Prostate gland (tissue), 2 donors: ENCODE data around the gene FASTKD1.

Experiments
- CTCF ChIP-seq, 4 experiments: fragments of 200-600 bp in 2 of 4; fragments of 450-650 bp in 2 of 4; sonication (generic) in 2 of 4; IDR thresholded peaks; 1 replicate in 3 of 4; 2 replicates in 1 of 4; pipeline ENCODE4 v1.5.1; 2016 to 2019; ENCODE audit warnings: antibody characterized with exemption in 4 of 4, mild to moderate bottlenecking in 2 of 4, moderate library complexity in 2 of 4
- POLR2A ChIP-seq: fragments of 450-650 bp; IDR thresholded peaks from one replicate; pipeline ENCODE4 v1.6.1; 2016; ENCODE audit warnings: antibody characterized with exemption, mild to moderate bottlenecking
- POLR2AphosphoS5 ChIP-seq: sonication (generic); formaldehyde crosslinking; IDR thresholded peaks from one replicate; pipeline ENCODE4 v1.6.1; 2017; ENCODE audit warnings: antibody characterized with exemption

GRCh38 chr2:169513094-169513493 is 60.6 kb downstream of the FASTKD1 start:
- TF ChIP-seq POLR2A, result no peak
- TF ChIP-seq CTCF (IDR thresholded peaks at IDR 0.05), result no peak
- TF ChIP-seq POLR2AphosphoS5, result no peak
